K562 treated with DMSO at 1 percent for 12 hours (cell line): ENCODE data around the gene ERBB2. TPM values are rescaled to one million over a fixed set of nuclear protein-coding genes. Genes with fewer than 3 reads are reported as not detected.

Experiments
- total RNA-seq: library from RNA; unstranded; fragments of 300-600 nt; gene quantifications from 2 replicates; pipeline ENCODE4 v1.2.3, GENCODE V29; 2022; ENCODE audit not compliant: insufficient read depth

Gene ERBB2
- 2.6 and 6.4 TPM in 2 replicates for total RNA-seq

GRCh38 chr17:39699818-39700147 is at the start of gene ERBB2:
Gene ERBB2, plus strand, starts transcription at chr17:39700064. Its CDS starts 175 bp downstream, at chr17:39700239.

GRCh38 chr17:39664581-39665561 is 35.0 kb upstream of the ERBB2 start, which contains the start of gene TCAP:
Gene TCAP, plus strand, starts transcription at chr17:39665349. Its CDS starts 11 bp downstream, at chr17:39665360.

GRCh38 chr17:39667945-39668924 is 31.6 kb upstream of the ERBB2 start, which contains the start of gene PNMT:
Gene PNMT, plus strand, starts transcription at chr17:39668453. Its CDS starts 23 bp downstream, at chr17:39668476.

GRCh38 chr17:39687546-39688474 is 12.1 kb upstream of the ERBB2 start, which contains the start of gene PGAP3:
Gene PGAP3, minus strand, starts transcription at chr17:39688057. Its CDS starts 43 bp downstream, at chr17:39688014.

GRCh38 chr17:39730095-39730921 is 30.4 kb downstream of the ERBB2 start, which contains the start of gene MIEN1:
Gene MIEN1, minus strand, starts transcription at chr17:39730532. Its CDS starts 37 bp downstream, at chr17:39730495.

GRCh38 chr17:39737760-39738567 is 38.1 kb downstream of the ERBB2 start, which contains the start of gene GRB7:
Gene GRB7, plus strand, starts transcription at chr17:39737938. Its CDS starts 4,364 bp downstream, at chr17:39742302.

Other genes with a start within 250 kb of the ERBB2 start
- 4.9 and 25.9 TPM in 2 replicates for gene MED1, start 248.8 kb upstream of the ERBB2 start, total RNA-seq
- gene CDK12, start 238.6 kb upstream of the ERBB2 start, total RNA-seq, result 7.0 and 34.1 TPM in 2 replicates
- not detected in 2 replicates for gene NEUROD2, start 92.1 kb upstream of the ERBB2 start, total RNA-seq
- gene PPP1R1B, start 73.1 kb upstream of the ERBB2 start, total RNA-seq, result not detected in 2 replicates
- 89.5 and 118 TPM in 2 replicates for gene STARD3, start 62.9 kb upstream of the ERBB2 start, total RNA-seq
- gene TCAP, start 34.7 kb upstream of the ERBB2 start, total RNA-seq, result 3.7 and 4.9 TPM in 2 replicates
- gene PNMT, start 31.6 kb upstream of the ERBB2 start, total RNA-seq, result 4.2 and 5.4 TPM in 2 replicates
- 7.0 and 15.8 TPM in 2 replicates for gene PGAP3, start 12.0 kb upstream of the ERBB2 start, total RNA-seq
- gene MIEN1, start 30.5 kb downstream of the ERBB2 start, total RNA-seq, result 97.0 and 128 TPM in 2 replicates
- 5.5 and 7.7 TPM in 2 replicates for gene GRB7, start 37.9 kb downstream of the ERBB2 start, total RNA-seq
- 0.47 TPM in 1 of 2 replicates, not detected in the other for gene IKZF3, start 164.2 kb downstream of the ERBB2 start, total RNA-seq
- gene ZPBP2, start 168.1 kb downstream of the ERBB2 start, total RNA-seq, result not detected in 2 replicates
- 4.8 and 13.7 TPM in 2 replicates for gene GSDMB, start 218.6 kb downstream of the ERBB2 start, total RNA-seq
- 20.5 and 42.5 TPM in 2 replicates for gene ORMDL3, start 227.5 kb downstream of the ERBB2 start, total RNA-seq
- gene LRRC3C, start 227.7 kb downstream of the ERBB2 start, total RNA-seq, result not detected in 2 replicates